RWPE2 (cell line): Measurements from ENCODE around the gene ENOPH1.
"Not testable (repeated sequence)": the region's sequence is repeated elsewhere in the genome, so short reads cannot be mapped to it uniquely, and the experiment has no call there.

Experiments
- ATAC-seq: fragments of 200-7000 bp; cut with Tn5 transposase; 3 replicates; pipeline ENCODE4 v1.9.1; 2021; ENCODE audit warnings: low read depth
- DNase-seq: peaks from one replicate; pipeline ENCODE4 v3.0.0-alpha.2; 2020; ENCODE audit warnings: low spot score
- H3K27ac ChIP-seq: fragments of 450-650 bp; 2 replicates; pipeline ENCODE4 v1.5.1; 2017; ENCODE audit warnings: mild to moderate bottlenecking; ENCODE audit not compliant: poor library complexity, severe bottlenecking
- H3K27me3 ChIP-seq: fragments of 250-450 bp; sonication (Bioruptor Pico); 2 replicates; pipeline ENCODE4 v1.5.1; 2021; ENCODE audit warnings: mild to moderate bottlenecking, moderate library complexity; ENCODE audit not compliant: insufficient read depth, poor library complexity, severe bottlenecking
- H3K36me3 ChIP-seq: fragments of 250-450 bp; sonication (Bioruptor Pico); 2 replicates; pipeline ENCODE4 v1.5.1; 2020; ENCODE audit warnings: low read depth, mild to moderate bottlenecking, moderate library complexity
- H3K4me1 ChIP-seq: fragments of 250-450 bp; sonication (Bioruptor Pico); 2 replicates; pipeline ENCODE4 v1.5.1; 2021; ENCODE audit warnings: mild to moderate bottlenecking, moderate library complexity; ENCODE audit not compliant: insufficient read depth, poor library complexity, severe bottlenecking
- H3K4me3 ChIP-seq: fragments of 250-450 bp; sonication (Bioruptor Pico); 2 replicates; pipeline ENCODE4 v1.5.1; 2021; ENCODE audit warnings: mild to moderate bottlenecking, moderate library complexity; ENCODE audit not compliant: severe bottlenecking
- H3K9me3 ChIP-seq: fragments of 250-450 bp; sonication (Bioruptor Pico); 2 replicates; pipeline ENCODE4 v1.5.1; 2021; ENCODE audit warnings: mild to moderate bottlenecking, moderate library complexity; ENCODE audit not compliant: severe bottlenecking
- TF ChIP-seq, protein P1 (sequence below): fragments of 450-650 bp; IDR thresholded peaks from one replicate; pipeline ENCODE4 v1.5.1; 2017; ENCODE audit warnings: mild to moderate bottlenecking, moderate library complexity; ENCODE audit not compliant: poor library complexity, severe bottlenecking

Gene ENOPH1

DNA sequence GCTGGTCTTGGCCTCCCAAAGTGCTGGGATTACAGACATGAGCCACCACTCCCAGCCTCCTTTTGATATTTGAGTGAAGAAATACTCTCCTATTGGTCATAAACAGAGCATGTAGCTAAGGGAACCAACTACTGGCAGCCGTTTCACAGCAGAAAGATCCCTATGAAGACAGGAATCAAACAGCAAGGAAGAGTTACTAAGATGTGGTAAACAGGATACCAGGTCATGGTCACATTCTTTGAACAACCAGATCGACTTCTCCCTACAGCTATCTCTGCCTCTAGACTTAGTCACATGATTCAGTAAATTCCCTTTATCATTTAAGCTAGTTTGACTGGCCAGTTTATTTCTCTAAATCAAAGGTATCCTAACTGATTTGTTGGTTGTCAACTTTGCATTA lies 47.6 kb upstream of the ENOPH1 start:
- no peak for DNase-seq
- Histone ChIP-seq H3K36me3 (no peaks in the 10 kb centered on the region), H3K27ac (no peak overlapping the region), H3K27me3 (no peaks in the 10 kb centered on the region), H3K4me3 (no peak overlapping the region), H3K4me1 (no peaks in the 10 kb centered on the region), H3K9me3 (no peaks in the 10 kb centered on the region)
- ATAC-seq: no peak
- TF ChIP-seq, protein P1, sequence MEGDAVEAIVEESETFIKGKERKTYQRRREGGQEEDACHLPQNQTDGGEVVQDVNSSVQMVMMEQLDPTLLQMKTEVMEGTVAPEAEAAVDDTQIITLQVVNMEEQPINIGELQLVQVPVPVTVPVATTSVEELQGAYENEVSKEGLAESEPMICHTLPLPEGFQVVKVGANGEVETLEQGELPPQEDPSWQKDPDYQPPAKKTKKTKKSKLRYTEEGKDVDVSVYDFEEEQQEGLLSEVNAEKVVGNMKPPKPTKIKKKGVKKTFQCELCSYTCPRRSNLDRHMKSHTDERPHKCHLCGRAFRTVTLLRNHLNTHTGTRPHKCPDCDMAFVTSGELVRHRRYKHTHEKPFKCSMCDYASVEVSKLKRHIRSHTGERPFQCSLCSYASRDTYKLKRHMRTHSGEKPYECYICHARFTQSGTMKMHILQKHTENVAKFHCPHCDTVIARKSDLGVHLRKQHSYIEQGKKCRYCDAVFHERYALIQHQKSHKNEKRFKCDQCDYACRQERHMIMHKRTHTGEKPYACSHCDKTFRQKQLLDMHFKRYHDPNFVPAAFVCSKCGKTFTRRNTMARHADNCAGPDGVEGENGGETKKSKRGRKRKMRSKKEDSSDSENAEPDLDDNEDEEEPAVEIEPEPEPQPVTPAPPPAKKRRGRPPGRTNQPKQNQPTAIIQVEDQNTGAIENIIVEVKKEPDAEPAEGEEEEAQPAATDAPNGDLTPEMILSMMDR: no peak

DNA sequence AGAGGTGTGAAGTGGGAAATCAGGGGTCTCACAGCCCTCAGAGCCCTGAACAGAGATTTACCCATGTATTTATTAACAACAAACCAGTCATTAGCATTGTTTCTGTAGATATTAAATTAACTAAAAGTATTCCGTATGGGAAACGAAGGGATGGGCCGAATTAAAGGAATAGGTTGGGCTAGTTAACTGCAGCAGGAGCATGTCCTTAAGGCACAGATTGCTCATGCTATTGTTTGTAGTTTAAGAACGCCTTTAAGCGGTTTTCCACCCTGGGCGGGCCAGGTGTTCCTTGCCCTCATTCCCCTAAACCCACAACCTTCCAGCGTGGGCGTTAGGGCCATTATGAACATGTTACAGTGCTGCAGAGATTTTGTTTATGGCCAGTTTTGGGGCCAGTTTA lies 44.1 kb upstream of the ENOPH1 start:
- H3K27me3 ChIP-seq, H3K4me3 ChIP-seq, H3K27ac ChIP-seq, DNase-seq, H3K36me3 ChIP-seq, ATAC-seq, H3K9me3 ChIP-seq, H3K4me1 ChIP-seq: not testable (repeated sequence)

DNA sequence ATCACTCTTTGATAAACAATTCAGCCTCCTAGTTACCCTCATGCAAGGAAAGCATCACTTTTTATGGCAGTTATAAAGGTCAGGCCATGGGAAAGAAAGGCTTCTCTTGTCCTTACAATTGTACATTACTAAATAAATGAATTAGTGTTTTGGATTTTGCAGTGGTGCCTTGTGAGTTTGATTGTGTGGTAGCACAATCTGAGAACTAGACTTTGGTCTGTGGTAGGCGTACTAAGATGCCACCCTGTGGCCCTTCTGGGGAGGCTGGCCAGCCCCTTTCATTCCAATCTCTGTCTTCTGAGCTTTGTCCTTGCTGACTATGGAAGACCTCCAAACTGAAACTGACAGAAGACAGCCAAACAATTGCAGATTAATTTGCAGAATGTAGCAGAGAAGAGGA lies 42.0 kb upstream of the ENOPH1 start:
- Histone ChIP-seq H3K36me3 (no peaks in the 10 kb centered on the region), H3K4me1 (no peaks in the 10 kb centered on the region), H3K27ac (no peak overlapping the region), H3K4me3 (no peak overlapping the region), H3K9me3 (no peaks in the 10 kb centered on the region), H3K27me3 (no peaks in the 10 kb centered on the region)
- ATAC-seq (0 out of 3 replicates have a peak, but pooled peaks have one; percentile 25), DNase-seq (no peak)
- TF ChIP-seq, protein P1: no peak

DNA sequence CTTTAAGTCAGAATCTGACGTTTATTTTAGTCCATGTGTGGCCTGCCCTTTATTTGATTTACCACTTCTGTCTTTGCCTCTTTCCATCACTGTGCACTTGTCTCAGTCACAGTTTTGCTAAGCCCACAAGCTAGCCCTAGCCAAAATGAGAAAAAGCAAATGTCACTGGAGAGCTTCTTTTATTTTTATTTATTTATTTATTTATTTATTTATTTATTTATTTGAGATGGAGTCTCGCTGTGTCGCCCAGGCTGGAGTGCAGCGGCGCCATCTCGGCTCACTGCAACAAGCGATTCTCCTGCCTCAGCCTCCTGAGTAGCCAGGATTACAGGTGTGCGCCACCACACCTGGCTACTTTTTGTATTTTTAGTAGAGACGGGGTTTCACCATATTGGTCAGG lies 40.3 kb upstream of the ENOPH1 start:
- not testable (repeated sequence) for H3K4me3 ChIP-seq, DNase-seq, H3K27me3 ChIP-seq, ATAC-seq, H3K27ac ChIP-seq, H3K9me3 ChIP-seq, H3K4me1 ChIP-seq, H3K36me3 ChIP-seq

DNA sequence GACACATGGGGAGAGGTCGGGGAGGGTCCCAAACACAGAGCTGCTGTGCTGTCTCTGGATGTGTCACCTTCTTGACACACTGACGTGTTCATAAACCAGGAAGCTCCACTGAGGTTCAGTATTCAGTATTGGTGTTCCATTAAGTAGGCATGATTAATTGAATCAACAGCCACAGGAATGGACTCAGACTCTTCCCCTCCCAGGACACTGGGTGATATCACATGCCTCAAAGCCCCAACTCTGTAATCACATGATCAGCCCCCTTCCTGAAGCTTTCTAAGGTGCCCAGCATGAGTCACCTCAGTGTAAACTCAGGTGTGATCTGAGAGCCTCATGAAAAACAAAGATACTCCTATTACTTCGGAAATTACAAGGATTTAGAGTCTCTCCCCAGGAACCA lies 35.5 kb upstream of the ENOPH1 start:
- Histone ChIP-seq H3K27ac (peak overlapping the region; percentile 52), H3K9me3 (no peaks in the 10 kb centered on the region), H3K27me3 (no peaks in the 10 kb centered on the region), H3K4me1 (peaks cover 21% of the 10 kb centered on the region), H3K36me3 (no peaks in the 10 kb centered on the region), H3K4me3 (no peak overlapping the region)
- ATAC-seq (peak; percentile 97), DNase-seq (peak; percentile 79)
- TF ChIP-seq, protein P1: no peak

DNA sequence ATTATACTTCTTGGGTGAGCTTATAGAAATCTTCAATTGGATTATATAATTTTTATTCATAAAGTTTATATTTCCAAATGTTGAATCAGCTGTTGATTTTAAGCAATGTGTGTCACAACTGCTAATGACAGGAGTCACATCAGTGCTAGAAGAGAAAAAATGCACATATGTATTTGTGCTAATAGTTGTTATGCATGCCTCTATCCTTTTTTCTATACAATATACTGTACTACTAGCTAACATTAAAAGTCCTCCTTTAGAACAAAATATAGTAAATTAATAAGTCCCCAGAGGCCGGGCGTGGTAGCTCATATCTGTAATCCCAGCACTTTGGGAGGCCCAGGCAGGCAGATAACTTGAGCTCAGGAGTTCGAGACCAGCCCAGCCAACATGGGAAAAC lies 32.9 kb upstream of the ENOPH1 start:
- DNase-seq: no peak
- no peaks in the 10 kb centered on the region for H3K9me3 ChIP-seq
- no peak overlapping the region for H3K4me3 ChIP-seq
- no peak for ATAC-seq
- no peaks in the 10 kb centered on the region for H3K27me3 ChIP-seq
- TF ChIP-seq, protein P1: no peak
- no peaks in the 10 kb centered on the region for H3K36me3 ChIP-seq
- H3K27ac ChIP-seq: no peak overlapping the region
- peaks cover 21% of the 10 kb centered on the region for H3K4me1 ChIP-seq
